ENCODE measurements around the gene POT1. TPM values are rescaled to one million over a fixed set of nuclear protein-coding genes. Genes with fewer than 3 reads are reported as not detected.
A peak's percentile ranks its signal among the peaks of the same experiment; 100 is the strongest.
"Not testable (repeated sequence)": the region's sequence is repeated elsewhere in the genome, so short reads cannot be mapped to it uniquely, and the experiment has no call there.

The POT1 gene
- total RNA-seq = 14.3 TPM
- long read RNA-seq, full-length matches to known transcripts = 5 of 10 reads
- long read RNA-seq, partial matches to known transcripts = 1 of 10 reads
- long read RNA-seq, other reads (novel, unspliced or antisense) = 4 of 10 reads

DNA sequence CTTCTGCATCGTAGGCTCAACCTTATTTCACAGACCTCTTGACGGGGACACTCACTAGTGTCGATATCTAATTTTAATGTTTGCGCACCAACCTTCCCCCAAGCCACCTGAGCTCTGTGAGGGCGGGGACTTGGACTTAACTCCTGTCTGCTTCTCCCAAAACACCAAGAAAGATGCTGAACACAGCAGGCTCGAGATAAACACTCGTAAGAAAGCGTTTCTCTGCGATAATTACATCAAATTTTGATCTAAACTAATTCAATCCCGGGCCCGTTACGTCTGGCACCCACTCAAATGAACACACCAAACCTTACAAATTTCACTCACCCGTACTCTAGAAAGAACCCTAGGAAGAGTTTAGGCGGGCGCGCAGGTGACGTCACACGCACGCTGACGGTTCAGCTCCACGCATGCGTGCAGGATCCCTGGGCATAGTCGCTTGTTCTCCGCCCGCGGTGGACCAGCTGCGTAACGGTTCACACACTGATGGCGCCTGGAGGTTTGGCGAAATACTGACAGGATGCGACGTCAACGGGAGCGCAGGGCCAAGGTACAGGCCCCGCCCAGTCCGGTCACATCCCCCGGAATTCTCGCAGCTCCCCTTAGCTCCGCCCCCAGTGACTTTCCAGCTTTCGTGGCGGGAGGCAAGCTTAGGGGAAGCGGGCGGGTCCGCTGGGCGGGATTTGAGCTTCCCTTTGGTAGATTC, at the start of gene POT1:
TSS of gene POT1 (minus strand) at position 359 of the 706 bp plus-strand sequence. CDS start 32,652 bp downstream, outside the sequence.
- peaks cover 9% of the 10 kb centered on the region for H3K36me3 ChIP-seq
- H3K27me3 ChIP-seq (ENCODE audit: low read depth) = no peaks in the 10 kb centered on the region
- DNase-seq = peak; percentile 99
- peaks cover 46% of the 10 kb centered on the region for H3K4me1 ChIP-seq
- peak within 1 kb of the TSS; percentile 74 for H3K4me3 ChIP-seq
- peak within 1 kb of the TSS; percentile 85 for H3K27ac ChIP-seq (replicated peaks)
- intact Hi-C loops (cut with micrococcal nuclease) = no loop called here
- no peak for TF ChIP-seq CTCF (IDR thresholded peaks at IDR 0.05; ENCODE audit: borderline replicate concordance)
- no peaks in the 10 kb centered on the region for H3K9me3 ChIP-seq (replicated peaks)

- H3K27ac ChIP-seq (replicated peaks); H3K4me3 ChIP-seq; H3K36me3 ChIP-seq; H3K9me3 ChIP-seq (replicated peaks); DNase-seq; intact Hi-C loops (cut with micrococcal nuclease); H3K4me1 ChIP-seq; H3K27me3 ChIP-seq (ENCODE audit: low read depth): not testable (repeated sequence)
Measured at GRCh38 chr7:124975131-124975530, 45.5 kb upstream of the POT1 start.

DNA sequence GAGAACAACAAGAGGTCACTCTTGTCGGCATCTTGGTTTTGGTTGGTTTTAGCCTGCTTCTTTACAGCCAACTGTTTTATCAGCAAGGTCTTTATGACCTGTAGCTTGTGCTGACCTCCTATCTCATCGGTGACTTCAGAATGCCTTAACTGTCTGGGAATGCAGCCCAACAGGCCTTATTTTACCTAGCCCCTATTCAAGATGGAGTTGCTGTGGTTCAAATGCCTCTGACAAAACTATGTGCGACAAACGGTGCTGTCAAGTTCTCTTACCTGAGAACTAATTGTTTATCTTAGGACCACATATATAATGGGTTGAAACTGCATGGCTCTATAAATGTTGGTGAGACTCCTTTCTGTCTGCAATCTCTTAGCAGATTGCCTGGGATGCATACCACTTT, 35.9 kb upstream of the POT1 start:
- Histone ChIP-seq H3K9me3 (replicated peaks) (no peaks in the 10 kb centered on the region), H3K4me1 (no peaks in the 10 kb centered on the region), H3K36me3 (no peaks in the 10 kb centered on the region), H3K27me3 (ENCODE audit: low read depth) (no peaks in the 10 kb centered on the region), H3K4me3 (no peak overlapping the region), H3K27ac (replicated peaks) (no peak overlapping the region)
- no peak for TF ChIP-seq CTCF (IDR thresholded peaks at IDR 0.05; ENCODE audit: borderline replicate concordance)
- intact Hi-C loops (cut with micrococcal nuclease) = no loop called here
- no peak for DNase-seq

DNA sequence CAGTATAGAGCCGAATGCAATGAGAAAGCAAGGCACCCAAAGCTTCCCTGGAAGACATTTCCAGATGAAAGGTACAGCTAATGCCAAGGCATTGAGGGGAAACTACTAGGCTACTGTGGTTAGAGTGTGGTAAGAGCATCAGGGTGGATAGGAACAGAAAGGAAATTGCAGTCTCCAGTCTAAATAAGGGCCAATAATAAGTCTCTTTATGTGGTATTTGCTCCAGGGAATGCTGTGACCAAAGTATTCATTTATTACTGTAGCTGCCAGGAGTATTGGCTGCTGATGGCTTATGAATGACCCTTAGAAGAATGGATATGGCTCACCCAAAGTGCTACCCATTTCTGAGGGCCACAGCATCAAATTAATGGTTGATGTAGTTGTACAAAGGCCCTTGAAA, 30.1 kb upstream of the POT1 start:
- intact Hi-C loops (cut with micrococcal nuclease) = no loop called here
- no peak for TF ChIP-seq CTCF (IDR thresholded peaks at IDR 0.05; ENCODE audit: borderline replicate concordance)
- H3K27me3 ChIP-seq (ENCODE audit: low read depth) = no peaks in the 10 kb centered on the region
- H3K9me3 ChIP-seq (replicated peaks) = peaks cover 4% of the 10 kb centered on the region
- no peak for DNase-seq
- H3K4me3 ChIP-seq = no peak overlapping the region
- H3K36me3 ChIP-seq = no peaks in the 10 kb centered on the region
- H3K4me1 ChIP-seq = no peaks in the 10 kb centered on the region
- H3K27ac ChIP-seq (replicated peaks) = no peak overlapping the region

- intact Hi-C loops (cut with micrococcal nuclease) = not testable (repeated sequence)
Measured at GRCh38 chr7:124957952-124958351, 28.3 kb upstream of the POT1 start.

DNA sequence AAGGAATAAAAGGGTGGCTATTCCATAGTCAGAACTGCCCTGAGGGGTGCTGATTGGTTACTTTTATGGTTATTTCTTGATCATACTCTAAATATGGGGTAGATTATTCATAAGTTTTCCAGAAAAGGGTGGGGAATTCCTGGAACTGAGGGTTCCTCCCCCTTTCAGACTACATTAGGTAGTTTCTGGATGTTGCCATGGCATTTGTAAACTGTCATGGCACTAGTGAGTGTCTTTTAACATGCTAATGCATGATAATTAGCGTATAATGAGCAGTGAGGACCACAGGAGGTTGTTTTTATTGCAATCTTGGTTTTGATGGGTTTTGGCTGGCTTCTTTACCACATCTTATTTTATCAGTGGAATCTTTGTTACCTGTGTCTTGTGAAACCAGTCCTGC, 26.5 kb upstream of the POT1 start:
- TF ChIP-seq CTCF (IDR thresholded peaks at IDR 0.05; ENCODE audit: borderline replicate concordance) = no peak
- no peak for DNase-seq
- intact Hi-C loops (cut with micrococcal nuclease) = no loop called here

More at GRCh38 chr7:124957952-124958351, 28.3 kb upstream of the POT1 start:
- H3K36me3 ChIP-seq; H3K4me1 ChIP-seq; H3K4me3 ChIP-seq; DNase-seq; H3K27me3 ChIP-seq (ENCODE audit: low read depth); H3K9me3 ChIP-seq (replicated peaks); H3K27ac ChIP-seq (replicated peaks): not testable (repeated sequence)

More for the DNA sequence above, 26.5 kb upstream of the POT1 start:
- no peaks in the 10 kb centered on the region for H3K27me3 ChIP-seq (ENCODE audit: low read depth)
- no peaks in the 10 kb centered on the region for H3K36me3 ChIP-seq
- H3K4me3 ChIP-seq = no peak overlapping the region
- no peaks in the 10 kb centered on the region for H3K4me1 ChIP-seq
- peaks cover 4% of the 10 kb centered on the region for H3K9me3 ChIP-seq (replicated peaks)
- H3K27ac ChIP-seq (replicated peaks) = no peak overlapping the region

Measured in left ventricle myocardium inferior (tissue), 1 donor.